ENCODE results near the gene CNOT4. TPM values are rescaled to one million over a fixed set of nuclear protein-coding genes. Genes with fewer than 3 reads are reported as not detected.

CNOT4 gene
- total RNA-seq, 1 experiment from 2014 or later = 16.6 TPM

Other genes starting within 250 kb of the CNOT4 start
- gene NUP205, start 47.8 kb upstream of the CNOT4 start, total RNA-seq (2021; ENCODE audit: unreplicated experiment) = 91.0 TPM
- gene STMP1, start 152.4 kb upstream of the CNOT4 start, total RNA-seq (2021; ENCODE audit: unreplicated experiment) = 32.8 TPM
- gene SLC13A4, start 218.1 kb upstream of the CNOT4 start, total RNA-seq (2021; ENCODE audit: unreplicated experiment) = 0.30 TPM
- gene FAM180A, start 238.7 kb upstream of the CNOT4 start, total RNA-seq (2021; ENCODE audit: unreplicated experiment) = 0.59 TPM